ENCODE measurements around the gene EIF4EBP2.

DNA sequence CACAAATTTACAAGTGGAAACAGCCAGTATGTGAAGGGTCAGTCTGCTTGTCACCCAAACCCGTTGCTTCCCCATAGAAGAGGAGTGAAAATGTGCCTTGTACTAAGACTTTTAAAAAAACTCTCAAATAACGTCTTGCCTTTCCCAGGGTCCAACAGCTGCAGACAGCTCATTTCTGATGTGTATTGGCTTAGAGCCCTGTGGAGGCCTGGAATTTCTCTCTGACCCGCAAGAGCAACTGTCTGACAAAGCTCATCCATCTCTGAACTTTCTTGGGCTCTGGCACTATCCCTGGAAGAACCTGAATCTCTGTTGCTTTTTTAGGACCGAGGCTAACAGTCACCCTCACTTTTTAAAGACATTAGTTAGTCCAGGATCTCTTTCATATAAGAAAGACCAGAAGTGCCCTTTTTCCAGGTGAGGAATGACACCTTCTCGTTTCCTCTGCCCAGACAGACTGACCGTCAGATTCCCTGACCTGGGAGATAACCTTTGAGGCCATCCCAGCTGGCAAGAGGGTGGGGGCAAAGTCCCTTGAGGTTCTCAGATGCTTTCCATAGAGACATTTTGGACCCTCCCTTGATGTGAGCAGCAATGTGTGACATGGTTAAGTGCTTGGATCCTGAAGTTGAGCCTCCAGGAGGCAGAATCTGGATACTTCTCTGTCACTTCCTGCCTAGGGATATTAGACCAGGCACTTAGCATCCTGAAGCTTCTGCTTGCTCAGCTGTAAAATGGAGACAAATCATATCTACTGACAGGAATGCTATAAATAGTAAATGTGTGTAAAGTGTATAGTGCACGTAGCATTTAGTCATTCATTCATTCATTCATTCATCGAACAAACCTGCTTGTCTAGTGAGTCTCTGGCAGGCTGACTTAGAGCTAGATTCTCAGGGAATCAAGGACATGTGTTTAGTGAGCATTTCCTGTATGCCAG lies 42.0 kb downstream of the EIF4EBP2 start:
- TF ChIP-seq, protein P1, sequence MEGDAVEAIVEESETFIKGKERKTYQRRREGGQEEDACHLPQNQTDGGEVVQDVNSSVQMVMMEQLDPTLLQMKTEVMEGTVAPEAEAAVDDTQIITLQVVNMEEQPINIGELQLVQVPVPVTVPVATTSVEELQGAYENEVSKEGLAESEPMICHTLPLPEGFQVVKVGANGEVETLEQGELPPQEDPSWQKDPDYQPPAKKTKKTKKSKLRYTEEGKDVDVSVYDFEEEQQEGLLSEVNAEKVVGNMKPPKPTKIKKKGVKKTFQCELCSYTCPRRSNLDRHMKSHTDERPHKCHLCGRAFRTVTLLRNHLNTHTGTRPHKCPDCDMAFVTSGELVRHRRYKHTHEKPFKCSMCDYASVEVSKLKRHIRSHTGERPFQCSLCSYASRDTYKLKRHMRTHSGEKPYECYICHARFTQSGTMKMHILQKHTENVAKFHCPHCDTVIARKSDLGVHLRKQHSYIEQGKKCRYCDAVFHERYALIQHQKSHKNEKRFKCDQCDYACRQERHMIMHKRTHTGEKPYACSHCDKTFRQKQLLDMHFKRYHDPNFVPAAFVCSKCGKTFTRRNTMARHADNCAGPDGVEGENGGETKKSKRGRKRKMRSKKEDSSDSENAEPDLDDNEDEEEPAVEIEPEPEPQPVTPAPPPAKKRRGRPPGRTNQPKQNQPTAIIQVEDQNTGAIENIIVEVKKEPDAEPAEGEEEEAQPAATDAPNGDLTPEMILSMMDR (IDR thresholded peaks at IDR 0.05) = no peak
- no peak for TF ChIP-seq POLR2A (IDR thresholded peaks at IDR 0.05)
